HG03175 (cell line): Measurements from ENCODE around the gene NEK5.
A peak's percentile ranks its signal among the peaks of the same experiment; 100 is the strongest.

Experiments used
- ATAC-seq: cut with Tn5 transposase; IDR thresholded peaks from one replicate; pipeline ENCODE4 v1.9.1; 2021; ENCODE audit warnings: mild to moderate bottlenecking, moderate library complexity; ENCODE audit not compliant: unreplicated experiment

NEK5 gene

GRCh38 chr13:52011632-52012511, 117.0 kb downstream of the NEK5 start, which contains the start of gene ALG11:
TSS of gene ALG11 (plus strand) at chr13:52012398. CDS start at chr13:52012419, 21 bp downstream.
- ATAC-seq: peak; percentile 100

- ATAC-seq: no peak
Observed at GRCh38 chr13:52010890-52011631, 117.8 kb downstream of the NEK5 start, which contains the start of gene ATP7B. TSS of gene ATP7B (minus strand) at chr13:52011450. CDS start at chr13:52011337, 113 bp downstream.

GRCh38 chr13:52009946-52010345, 118.9 kb downstream of the NEK5 start:
- no peak for ATAC-seq

DNA sequence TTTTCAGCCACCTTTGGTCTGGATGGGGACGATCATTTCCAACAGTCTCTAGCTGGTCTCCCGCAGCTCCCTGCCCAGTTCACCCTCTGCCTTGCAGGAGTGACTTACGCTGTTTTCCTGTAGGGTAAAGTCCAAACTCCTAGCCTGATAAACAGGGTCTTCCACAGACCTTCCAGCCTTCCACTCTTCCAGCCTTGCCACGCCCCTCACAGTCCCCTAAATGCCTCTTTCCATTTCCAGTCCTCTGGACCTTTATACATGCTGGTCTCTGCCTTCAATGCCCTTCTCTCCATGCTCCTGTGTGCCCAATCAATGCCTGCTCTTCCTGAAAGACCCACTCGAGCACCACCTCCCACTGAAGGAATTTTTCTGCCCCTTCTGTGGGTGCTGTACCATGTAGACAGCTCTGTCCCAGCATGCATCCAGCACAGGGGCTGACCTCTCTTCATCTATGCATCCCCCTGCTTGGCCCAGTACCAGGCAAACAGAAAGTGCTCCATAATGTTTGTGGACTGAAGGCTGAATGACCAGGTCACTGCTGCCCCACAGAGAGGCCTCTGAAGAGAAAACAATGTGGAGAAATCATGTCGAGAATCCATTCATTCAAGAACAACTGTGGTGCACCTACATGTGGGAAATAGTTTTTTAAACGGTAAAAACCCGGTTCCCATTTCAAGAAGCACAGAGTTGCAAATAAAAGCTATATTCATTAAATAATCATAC, 122.2 kb downstream of the NEK5 start:
- no peak for ATAC-seq

DNA sequence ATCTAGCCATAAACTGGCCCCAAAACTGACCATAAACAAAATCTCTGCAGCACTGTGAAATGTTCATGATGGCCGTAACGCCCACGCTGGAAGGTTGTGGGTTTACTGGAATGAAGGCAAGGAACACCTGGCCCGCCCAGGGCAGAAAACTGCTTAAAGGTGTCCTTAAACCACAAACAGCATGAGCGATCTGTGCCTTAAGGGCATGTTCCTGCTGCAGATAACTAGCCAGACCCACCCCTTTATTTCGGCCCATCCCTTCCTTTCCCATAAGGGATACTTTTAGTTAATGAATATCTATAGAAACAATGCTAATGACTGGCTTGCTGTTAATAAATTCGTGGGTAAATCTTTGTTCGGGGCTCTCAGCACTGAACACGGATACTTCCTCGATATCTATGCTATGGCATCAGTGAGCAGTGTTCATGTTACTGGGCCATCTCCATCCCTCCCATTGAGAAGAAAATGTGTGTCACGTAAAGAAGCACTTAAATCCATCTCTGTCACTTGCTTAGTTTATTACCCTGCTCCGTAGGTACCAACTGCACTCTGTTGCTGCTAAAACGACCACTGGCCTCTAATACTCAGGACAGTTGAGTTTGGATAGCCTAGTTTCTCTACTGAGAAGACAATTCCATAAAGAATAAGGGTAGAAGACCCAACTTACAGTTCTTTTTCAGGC, 122.9 kb downstream of the NEK5 start:
- no peak for ATAC-seq

DNA sequence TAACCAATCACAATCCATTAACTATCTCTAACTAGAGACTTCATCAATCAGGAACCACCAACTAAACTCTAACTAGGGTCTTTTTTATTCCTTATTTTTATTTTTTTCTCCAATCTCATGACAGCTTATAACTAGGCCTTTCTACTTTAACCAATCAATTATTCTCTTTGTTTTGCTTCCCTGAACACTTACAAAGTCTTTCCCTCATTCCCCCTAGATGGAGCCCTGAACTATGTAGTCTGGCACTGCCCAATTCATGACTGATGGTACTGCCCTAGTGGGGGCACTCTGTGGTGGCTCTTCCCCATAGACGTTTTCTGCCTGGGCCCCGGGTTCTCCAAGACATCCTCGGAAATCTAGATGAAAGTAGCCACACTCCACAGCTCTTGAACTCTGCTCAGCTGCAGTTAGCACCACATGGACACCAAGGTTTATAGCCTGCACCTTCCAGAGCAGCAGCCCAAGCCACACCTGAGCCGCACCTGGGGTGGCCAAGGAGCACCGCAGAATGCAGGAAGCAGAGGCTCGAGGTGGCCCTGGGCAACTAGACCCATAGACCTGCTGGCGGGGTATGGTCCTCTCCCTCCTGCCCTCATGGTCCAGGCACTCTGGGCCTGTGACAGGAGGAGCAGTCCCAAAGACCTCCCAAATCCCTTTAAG, 124.2 kb downstream of the NEK5 start:
- ATAC-seq: no peak

DNA sequence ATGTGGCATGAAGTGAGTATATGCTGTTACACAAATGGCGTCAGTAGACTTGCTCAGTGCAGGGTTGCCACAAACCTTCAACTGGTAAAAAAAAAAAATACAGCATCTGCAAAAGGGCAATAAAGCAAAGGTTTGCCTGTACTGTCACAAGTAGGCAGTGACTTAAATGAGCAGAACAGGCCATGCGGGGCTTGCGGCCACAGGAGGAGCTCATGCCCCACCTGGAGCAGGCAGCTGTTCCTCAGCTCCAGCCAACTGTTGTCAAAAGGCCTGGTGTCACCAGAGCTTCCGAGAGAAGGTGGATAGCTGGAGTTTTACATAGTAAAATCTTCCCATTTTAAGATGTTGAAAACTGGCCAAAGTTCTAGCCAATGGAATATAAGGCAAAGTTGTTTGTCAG, 125.3 kb downstream of the NEK5 start:
- no peak for ATAC-seq

GRCh38 chr13:52002361-52002760, 126.5 kb downstream of the NEK5 start:
- no peak for ATAC-seq

DNA sequence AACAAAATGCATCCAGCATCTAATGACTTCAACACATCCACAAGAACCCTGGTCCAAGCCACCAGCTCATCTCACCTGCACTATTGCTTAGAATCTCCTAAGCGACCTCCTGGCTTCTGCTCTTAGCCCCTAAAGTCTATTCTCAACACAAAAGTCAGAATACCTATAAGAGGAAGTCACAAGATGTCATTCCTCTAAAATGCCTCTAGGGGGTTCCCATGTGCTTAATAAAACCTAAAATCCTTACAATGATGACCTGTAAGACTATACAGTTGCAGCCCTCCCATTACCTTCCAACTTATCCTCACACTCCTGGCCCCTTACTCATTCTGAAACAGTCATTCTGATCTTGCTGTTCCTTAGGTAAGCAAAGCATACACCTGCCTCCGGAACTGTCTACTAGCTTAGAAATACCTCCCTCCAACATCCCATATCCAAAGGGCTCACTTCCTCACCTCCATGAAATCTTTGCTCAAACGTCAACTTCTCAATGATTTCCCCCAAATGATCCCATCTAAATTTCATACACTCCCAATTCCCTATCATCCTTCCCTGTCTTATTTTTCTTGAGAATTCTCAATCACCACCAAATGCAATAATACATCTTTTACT, 127.6 kb downstream of the NEK5 start:
- peak; percentile 88 for ATAC-seq

DNA sequence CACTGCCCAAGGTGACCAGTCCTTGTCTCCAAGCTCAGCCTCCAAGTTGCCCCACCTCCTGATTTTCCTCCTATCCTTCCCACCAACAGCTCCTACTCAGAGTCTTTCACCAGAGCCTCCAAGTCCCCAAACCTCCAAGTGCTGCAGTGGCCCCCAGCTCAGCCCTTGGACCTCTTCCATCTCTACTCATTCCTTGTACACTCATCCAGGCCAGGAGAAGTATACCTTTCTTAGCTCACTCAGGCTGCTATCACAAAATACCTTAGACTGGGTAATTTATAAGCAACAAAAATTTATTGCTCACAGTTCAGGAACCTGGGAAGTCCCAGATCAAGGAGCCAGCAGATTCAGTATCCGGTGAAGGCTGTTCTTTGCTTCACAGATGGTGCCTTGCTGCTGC, 129.0 kb downstream of the NEK5 start:
- ATAC-seq: no peak

DNA sequence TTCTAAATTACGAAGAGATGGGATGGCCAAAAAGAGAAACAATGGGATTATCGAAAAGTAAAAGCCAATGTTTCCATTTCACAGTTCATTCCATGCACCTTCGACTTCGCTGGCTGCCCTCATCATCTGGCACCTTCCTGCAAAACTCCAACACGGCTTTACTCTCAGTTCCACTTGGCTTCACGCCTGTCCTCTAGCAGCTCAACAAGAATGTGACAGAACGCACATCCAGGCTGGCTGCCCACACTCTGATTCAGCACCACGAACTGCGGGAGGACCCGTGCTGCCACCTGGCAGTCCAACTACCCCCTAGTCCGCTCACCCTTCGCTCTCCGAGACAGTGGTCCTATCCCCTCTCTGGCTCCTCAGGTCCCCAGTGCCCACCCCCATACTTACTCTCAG, 129.4 kb downstream of the NEK5 start:
- no peak for ATAC-seq

DNA sequence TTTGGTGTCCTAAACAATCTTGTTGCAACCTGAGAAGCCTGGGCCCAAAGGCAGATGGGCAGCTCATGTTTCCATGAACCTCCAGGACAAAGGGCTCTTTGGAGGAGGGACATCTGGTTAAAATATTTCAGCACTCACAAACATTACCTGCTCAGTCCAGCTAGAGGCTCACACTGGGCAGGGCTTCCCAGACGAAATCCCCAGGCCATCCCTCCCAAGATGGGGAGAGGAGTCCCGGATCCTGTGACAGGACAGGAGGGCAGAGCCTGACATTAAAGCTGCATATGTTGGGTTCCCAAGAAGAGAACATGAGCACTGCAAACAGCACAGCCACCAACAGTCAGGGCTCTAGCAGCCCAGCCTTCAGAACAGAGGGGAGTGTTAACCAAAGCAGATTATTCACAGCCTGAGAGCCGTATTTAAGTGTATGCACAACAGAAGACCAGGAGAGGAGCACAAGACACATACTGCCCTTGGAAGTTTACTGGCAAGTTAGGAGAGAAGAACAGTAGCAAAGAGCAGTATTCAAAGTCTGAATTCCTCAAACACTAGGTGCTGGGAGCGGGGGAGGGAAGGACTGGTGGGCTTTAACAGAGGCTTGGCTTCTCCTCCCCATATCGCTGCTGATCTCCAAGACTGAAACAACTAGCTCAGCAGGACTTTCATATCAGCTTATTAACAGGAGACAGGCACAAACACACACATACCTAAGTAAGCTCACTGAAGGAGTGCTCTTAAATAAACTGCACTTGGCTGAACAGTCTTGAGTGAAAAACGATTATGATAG, 130.0 kb downstream of the NEK5 start:
- no peak for ATAC-seq

GRCh38 chr13:51997641-51998330, 131.1 kb downstream of the NEK5 start:
- no peak for ATAC-seq

DNA sequence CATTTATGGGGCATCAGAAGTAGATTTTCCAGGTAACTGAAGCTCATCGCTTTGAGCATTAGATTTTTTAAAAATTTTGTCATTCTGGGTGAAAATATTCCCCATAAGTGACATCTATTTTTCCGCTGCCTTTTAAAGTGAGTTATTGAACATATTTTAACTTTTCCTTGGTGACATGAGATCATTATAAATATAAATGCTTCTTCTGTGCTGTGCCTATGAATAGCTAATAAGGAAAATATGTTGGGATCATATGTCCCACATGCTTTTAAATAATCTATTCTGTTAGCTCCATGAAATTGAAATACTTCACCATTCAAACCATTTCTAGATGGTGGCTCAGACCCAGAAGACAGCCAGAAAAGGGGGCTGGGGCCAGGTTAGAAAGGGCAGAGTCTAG, 131.7 kb downstream of the NEK5 start:
- ATAC-seq: no peak

DNA sequence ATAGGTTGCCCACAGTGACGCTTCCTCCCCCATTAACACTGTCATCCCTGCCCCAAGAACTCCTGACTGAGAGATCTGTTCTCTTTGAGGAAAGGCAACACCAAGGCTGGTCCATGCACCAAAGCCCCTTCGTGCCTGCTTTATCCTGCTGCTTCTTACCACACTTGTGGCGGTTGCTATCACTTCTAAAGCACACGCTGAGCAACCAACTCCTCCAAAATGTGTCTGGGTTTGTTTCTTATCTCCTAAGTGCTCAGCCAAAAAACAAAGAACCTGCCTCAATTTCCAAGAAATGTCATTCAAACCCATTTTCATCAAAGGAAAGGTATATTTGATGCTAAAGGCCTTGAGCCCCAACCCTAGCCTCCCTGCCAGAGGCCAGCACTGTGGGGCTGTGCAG, 132.2 kb downstream of the NEK5 start:
- no peak for ATAC-seq

- ATAC-seq: no peak
Observed at GRCh38 chr13:51995677-51996551, 133.0 kb downstream of the NEK5 start.

- no peak for ATAC-seq
Observed at GRCh38 chr13:51993713-51994112, 135.2 kb downstream of the NEK5 start.
